Left forelimb (tissue), 1 donor: ENCODE data around the gene RSBN1L.

Experiments used
- DNase-seq: peaks from one replicate; pipeline ENCODE4 v3.0.0-alpha.2; 2018; ENCODE audit warnings: low spot score

Gene RSBN1L

GRCh38 chr7:77806425-77806824, 110.2 kb downstream of the RSBN1L start:
- DNase-seq = no peak

GRCh38 chr7:77808517-77808916, 112.3 kb downstream of the RSBN1L start:
- DNase-seq = no peak

- DNase-seq = no peak
Measured at GRCh38 chr7:77811516-77812289, 115.4 kb downstream of the RSBN1L start.

- DNase-seq = no peak
Measured at GRCh38 chr7:77812290-77812685, 116.0 kb downstream of the RSBN1L start.

GRCh38 chr7:77813180-77813579, 116.9 kb downstream of the RSBN1L start:
- DNase-seq = no peak

GRCh38 chr7:77819021-77819420, 122.8 kb downstream of the RSBN1L start:
- no peak for DNase-seq

GRCh38 chr7:77820967-77821366, 124.7 kb downstream of the RSBN1L start:
- DNase-seq = no peak

- no peak for DNase-seq
Measured at GRCh38 chr7:77822269-77822668, 126.0 kb downstream of the RSBN1L start.

- DNase-seq = no peak
Measured at GRCh38 chr7:77823787-77824186, 127.5 kb downstream of the RSBN1L start.

GRCh38 chr7:77824636-77825035, 128.4 kb downstream of the RSBN1L start:
- DNase-seq = no peak

- DNase-seq = no peak
Measured at GRCh38 chr7:77825131-77825530, 128.9 kb downstream of the RSBN1L start.

GRCh38 chr7:77826300-77826699, 130.0 kb downstream of the RSBN1L start:
- no peak for DNase-seq

GRCh38 chr7:77827999-77828398, 131.7 kb downstream of the RSBN1L start:
- DNase-seq = no peak

- DNase-seq = no peak
Measured at GRCh38 chr7:77830649-77831355, 134.5 kb downstream of the RSBN1L start.

GRCh38 chr7:77831481-77831880, 135.2 kb downstream of the RSBN1L start:
- DNase-seq = no peak

GRCh38 chr7:77831953-77832352, 135.7 kb downstream of the RSBN1L start:
- no peak for DNase-seq
